BE2C (cell line): ENCODE measurements around the gene PLSCR1.

ENCODE experiments used
- DNase-seq: peaks from one replicate; pipeline ENCODE4 v3.0.0-alpha.2; 2020
- H3K27me3 ChIP-seq: fragments of 250-450 bp; sonication (Bioruptor Pico); 2 replicates; pipeline ENCODE4 v1.5.1; 2020; ENCODE audit warnings: mild to moderate bottlenecking
- H3K36me3 ChIP-seq: fragments of 250-450 bp; sonication (Bioruptor Pico); 2 replicates; pipeline ENCODE4 v1.5.1; 2020; ENCODE audit warnings: mild to moderate bottlenecking
- H3K4me1 ChIP-seq: fragments of 250-450 bp; sonication (Bioruptor Pico); 2 replicates; pipeline ENCODE4 v1.5.1; 2020
- H3K4me3 ChIP-seq: 2 replicates; pipeline ENCODE4 v1.5.1; 2011; ENCODE audit warnings: low read depth, low read length
- H3K9me3 ChIP-seq: fragments of 250-450 bp; sonication (Bioruptor Pico); 2 replicates; pipeline ENCODE4 v1.5.1; 2020
- CTCF ChIP-seq: IDR thresholded peaks from 2 replicates; pipeline ENCODE4 v1.5.1; 2012; ENCODE audit warnings: mild to moderate bottlenecking, low read depth, low read length

PLSCR1 gene

GRCh38 chr3:146581951-146582467 is 37.6 kb upstream of the PLSCR1 start:
- TF ChIP-seq CTCF = no peak

GRCh38 chr3:146581080-146581601 is 36.7 kb upstream of the PLSCR1 start:
- no peak overlapping the region for H3K4me3 ChIP-seq
- no peak for DNase-seq
- TF ChIP-seq CTCF = no peak
- H3K27me3 ChIP-seq = no peaks in the 10 kb centered on the region
- H3K4me1 ChIP-seq = no peaks in the 10 kb centered on the region
- H3K9me3 ChIP-seq = no peaks in the 10 kb centered on the region
- H3K36me3 ChIP-seq = no peaks in the 10 kb centered on the region

More at GRCh38 chr3:146581951-146582467, 37.6 kb upstream of the PLSCR1 start:
- Histone ChIP-seq H3K9me3 (no peaks in the 10 kb centered on the region), H3K4me1 (no peaks in the 10 kb centered on the region), H3K36me3 (no peaks in the 10 kb centered on the region), H3K27me3 (no peaks in the 10 kb centered on the region; the same call in 1 of the 2 replicates), H3K4me3 (no peak overlapping the region)
- DNase-seq = no peak

GRCh38 chr3:146577662-146578061 is 33.3 kb upstream of the PLSCR1 start:
- no peaks in the 10 kb centered on the region for H3K36me3 ChIP-seq
- H3K4me3 ChIP-seq = no peak overlapping the region
- DNase-seq = no peak
- no peaks in the 10 kb centered on the region for H3K27me3 ChIP-seq
- H3K4me1 ChIP-seq = no peaks in the 10 kb centered on the region
- no peaks in the 10 kb centered on the region for H3K9me3 ChIP-seq
- TF ChIP-seq CTCF = peak; percentile 6; the same call in 1 of the 2 replicates

- H3K9me3 ChIP-seq = no peaks in the 10 kb centered on the region
- no peak for TF ChIP-seq CTCF
- H3K36me3 ChIP-seq = no peaks in the 10 kb centered on the region
- no peak for DNase-seq
- no peaks in the 10 kb centered on the region for H3K4me1 ChIP-seq
- H3K4me3 ChIP-seq = no peak overlapping the region
- H3K27me3 ChIP-seq = no peaks in the 10 kb centered on the region
Observed at GRCh38 chr3:146575636-146576035, 31.2 kb upstream of the PLSCR1 start.

GRCh38 chr3:146574173-146574572 is 29.8 kb upstream of the PLSCR1 start:
- no peak for DNase-seq
- H3K27me3 ChIP-seq = no peaks in the 10 kb centered on the region
- H3K9me3 ChIP-seq = no peaks in the 10 kb centered on the region
- H3K4me1 ChIP-seq = no peaks in the 10 kb centered on the region
- no peaks in the 10 kb centered on the region for H3K36me3 ChIP-seq
- no peak for TF ChIP-seq CTCF
- no peak overlapping the region for H3K4me3 ChIP-seq

- no peaks in the 10 kb centered on the region for H3K36me3 ChIP-seq
- no peak for DNase-seq
- H3K27me3 ChIP-seq = no peaks in the 10 kb centered on the region
- no peak overlapping the region for H3K4me3 ChIP-seq
- no peaks in the 10 kb centered on the region for H3K4me1 ChIP-seq
- H3K9me3 ChIP-seq = no peaks in the 10 kb centered on the region
- TF ChIP-seq CTCF = no peak
Observed at GRCh38 chr3:146569314-146569713, 24.9 kb upstream of the PLSCR1 start.
